Endothelial cell of umbilical vein (primary cell): ENCODE measurements around the gene TAOK1. TPM values are rescaled to one million over a fixed set of nuclear protein-coding genes. Genes with fewer than 3 reads are reported as not detected.

Experiments
- BruUV-seq: library from RNA; stranded (reverse); fragments of 400-500 nt; replicated peaks from 2 replicates; lab custom pipeline; 2021; lab: Mats Ljungman, UMichigan
- CTCF ChIA-PET: fragments of 300-600, 350-600 bp; sonication (Branson Sonifier 250); formaldehyde crosslinking; loops from one replicate; lab custom pipeline; 2021; ENCODE audit warnings: antibody characterized with exemption, inconsistent platforms; lab: Charles Lee
- POLR2A ChIA-PET: fragments of 300-600, 350-600 bp; sonication (Branson Sonifier 250); formaldehyde crosslinking; loops from one replicate; lab custom pipeline; 2021; ENCODE audit warnings: antibody characterized with exemption, inconsistent platforms; lab: Charles Lee
- DNase-seq: peaks from one replicate; pipeline ENCODE4 v3.0.0-alpha.2; 2011; ENCODE audit warnings: low read depth, low spot score
- FAIRE-seq: peaks from 2 replicates; lab custom pipeline; 2011; peaks lifted over from hg19 to GRCh38; lab: Jason Lieb, UNC
- H2AFZ ChIP-seq: 2 replicates; pipeline ENCODE4 v1.6.0; 2012; ENCODE audit warnings: low read depth, low read length, control low read depth, inconsistent platforms
- H3K27ac ChIP-seq: 2 replicates; pipeline ENCODE4 v1.5.1; 2011; ENCODE audit warnings: low read depth, mild to moderate bottlenecking, control low read depth, low read length, moderate library complexity; ENCODE audit not compliant: insufficient read depth
- H3K27me3 ChIP-seq, 2 experiments: 2 replicates each; pipeline versions ENCODE4 v1.6.0 to v1.6.1; 2011; ENCODE audit warnings: low read length in 2 of 2, mixed read lengths in 1 of 2; ENCODE audit not compliant: control insufficient read depth in 2 of 2, insufficient read depth in 2 of 2
- H3K36me3 ChIP-seq, 2 experiments: 2 replicates in 1 of 2; 3 replicates in 1 of 2; pipeline ENCODE4 v1.5.1; 2011; ENCODE audit warnings: low read length in 2 of 2, mild to moderate bottlenecking in 1 of 2, moderate library complexity in 1 of 2; ENCODE audit not compliant: control insufficient read depth in 2 of 2, insufficient read depth in 2 of 2; ENCODE audit errors: extremely low read depth in 1 of 2
- H3K4me1 ChIP-seq: 3 replicates; pipeline ENCODE4 v1.5.1; 2011; ENCODE audit warnings: mild to moderate bottlenecking, low read length; ENCODE audit not compliant: control insufficient read depth, insufficient read depth; ENCODE audit errors: extremely low read depth
- H3K4me2 ChIP-seq: 2 replicates; pipeline ENCODE4 v1.6.1; 2011; ENCODE audit warnings: low read length, control low read depth, mixed read lengths; ENCODE audit not compliant: insufficient read depth
- H3K4me3 ChIP-seq, 3 experiments: fragments of 200-600 bp in 1 of 3; sonication (generic), shearing (Covaris generic) in 1 of 3; replicated peaks in 1 of 3; 2 replicates each; pipeline ENCODE4 v1.5.1; 2011 to 2016; ENCODE audit warnings: control low read depth in 3 of 3, low read length in 3 of 3, mild to moderate bottlenecking in 2 of 3, inconsistent platforms in 1 of 3, low read depth in 1 of 3, moderate library complexity in 1 of 3; ENCODE audit not compliant: insufficient read depth in 1 of 3
- H3K79me2 ChIP-seq: 2 replicates; pipeline ENCODE4 v1.6.0; 2012; ENCODE audit warnings: low read length, inconsistent platforms; ENCODE audit not compliant: control insufficient read depth, insufficient read depth
- H3K9ac ChIP-seq: replicated peaks from 2 replicates; pipeline ENCODE3; 2011; ENCODE audit warnings: low read length, control low read depth; ENCODE audit not compliant: insufficient read depth; ENCODE audit errors: extremely low read depth
- H3K9me1 ChIP-seq: replicated peaks from 3 replicates; pipeline ENCODE4 v1.6.0; 2011; ENCODE audit warnings: mild to moderate bottlenecking, low read length; ENCODE audit not compliant: control insufficient read depth, insufficient read depth; ENCODE audit errors: extremely low read depth
- H3K9me3 ChIP-seq: replicated peaks from 2 replicates; pipeline ENCODE4 v1.5.1; 2012; ENCODE audit warnings: low read length, inconsistent platforms; ENCODE audit not compliant: control insufficient read depth, insufficient read depth
- H4K20me1 ChIP-seq: replicated peaks from 2 replicates; pipeline ENCODE3; 2011; ENCODE audit warnings: mild to moderate bottlenecking, low read length; ENCODE audit not compliant: control insufficient read depth, insufficient read depth; ENCODE audit errors: extremely low read depth
- EZH2 ChIP-seq: IDR thresholded peaks from 2 replicates; pipeline ENCODE4 v1.6.1; 2012; ENCODE audit warnings: borderline replicate concordance, low read depth, mild to moderate bottlenecking, moderate library complexity, low read length, inconsistent platforms; ENCODE audit not compliant: severe bottlenecking
- FOS ChIP-seq: IDR thresholded peaks from 2 replicates; pipeline ENCODE4 v1.6.1; 2011; ENCODE audit warnings: mild to moderate bottlenecking, low read length, moderate library complexity, borderline replicate concordance; ENCODE audit not compliant: insufficient read depth
- GATA2 ChIP-seq: IDR thresholded peaks from 2 replicates; pipeline ENCODE4 v1.7.0; 2011; ENCODE audit warnings: low read depth, mild to moderate bottlenecking, moderate library complexity, mixed read lengths, low read length; ENCODE audit not compliant: insufficient read length, insufficient read depth
- JUN ChIP-seq: IDR thresholded peaks from 2 replicates; pipeline ENCODE4 v1.6.1; 2011; ENCODE audit warnings: borderline replicate concordance, low read depth; ENCODE audit not compliant: insufficient read length, insufficient read depth
- MYC ChIP-seq: IDR thresholded peaks from one replicate; pipeline ENCODE4 v1.6.1; 2011; ENCODE audit warnings: mild to moderate bottlenecking, low read depth, low read length
- POLR2A ChIP-seq: IDR thresholded peaks from 2 replicates; pipeline ENCODE4 v1.6.1; 2012; ENCODE audit warnings: low read depth, mild to moderate bottlenecking, control low read depth, low read length
- POLR2AphosphoS5 ChIP-seq: IDR thresholded peaks from 2 replicates; pipeline ENCODE4 v1.6.1; 2012; ENCODE audit warnings: low read depth, mild to moderate bottlenecking, control low read depth, low read length, moderate library complexity; ENCODE audit not compliant: insufficient read depth
- dilution Hi-C: fragments of 300-500 bp; cut with MboI; formaldehyde crosslinking; loops from one replicate; pipeline ENCODE4 v1.15.0; 2019; ENCODE audit warnings: low sequenced_read_pairs; ENCODE audit not compliant: extremely low pct_ligation_motif_present
- intact Hi-C: fragments of 100-400 bp; cut with micrococcal nuclease; formaldehyde crosslinking; loops from one replicate; pipeline ENCODE4 v1.10.0; 2022
- polyA plus RNA-seq, 4 experiments: library from polyadenylated mRNA; depleted of rRNA in 3 of 4; stranded (reverse) in 3 of 4; unstranded in 1 of 4; fragments of >200 nt; gene quantifications; 2 replicates each; pipeline versions ENCODE4 v1.2.1 to v1.2.3, GENCODE V29; 2011 to 2012; ENCODE audit warnings: missing spikeins in 1 of 4
- total RNA-seq: library from RNA; stranded (reverse); gene quantifications from 2 replicates; pipeline ENCODE4 v1.2.3, GENCODE V29; 2021
- TF ChIP-seq, protein P1 (sequence below), 2 donors: IDR thresholded peaks; 1 replicate in 1 of 2; 2 replicates in 1 of 2; pipeline ENCODE4 v1.5.1; 2011; ENCODE audit warnings: low read length in 2 of 2, mild to moderate bottlenecking in 2 of 2, moderate library complexity in 2 of 2, control low read depth in 1 of 2, inconsistent platforms in 1 of 2, low read depth in 1 of 2; ENCODE audit not compliant: insufficient read depth in 1 of 2; ENCODE audit errors: extremely low read depth in 1 of 2
- TF ChIP-seq, protein P2 (sequence below): IDR thresholded peaks from 2 replicates; pipeline ENCODE4 v1.6.1; 2011; ENCODE audit not compliant: insufficient read depth, insufficient read length

Gene TAOK1
- total and polyA plus RNA-seq, 2 donors (not counting 3 experiments of a cell fraction or from before 2014, with no cell fraction given) = 11.0 to 82.2 TPM

DNA sequence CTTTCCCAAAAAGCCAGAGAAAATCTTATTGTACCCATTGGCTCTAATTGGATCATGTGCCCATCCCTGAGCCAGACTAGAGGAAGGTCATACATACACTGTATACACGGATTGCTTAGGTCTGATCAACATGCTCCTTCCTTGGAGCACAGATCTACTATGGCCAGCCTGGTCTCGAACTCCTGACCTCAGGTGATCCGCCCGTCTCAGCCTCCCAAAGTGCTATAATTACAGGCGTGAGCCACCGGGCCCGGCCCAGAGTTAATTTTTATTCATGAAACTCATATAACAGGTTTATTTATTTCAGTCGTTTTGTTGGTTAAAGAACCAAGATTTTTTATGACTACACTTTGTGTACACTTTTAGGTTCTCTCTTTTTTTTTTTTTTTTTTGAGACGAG, 1.2 kb upstream of the TAOK1 start:
- Histone ChIP-seq H3K79me2 (peaks cover 35% of the 10 kb centered on the region), H3K27me3 (peaks cover 0 to 1% of the 10 kb centered on the region in 2 experiments), H3K4me1 (peaks cover 27% of the 10 kb centered on the region), H3K9me3 (no peaks in the 10 kb centered on the region), H2AFZ (no peak overlapping the region), H3K4me2 (no peak overlapping the region), H3K9me1 (no peaks in the 10 kb centered on the region), H4K20me1 (peaks cover 8% of the 10 kb centered on the region), H3K9ac (no peak overlapping the region), H3K27ac (no peak overlapping the region), H3K4me3 (no peak overlapping the region), H3K36me3 (no peaks in the 10 kb centered on the region)
- ChIA-PET CTCF (interaction anchor here (1.7 kb wide), 1 partner anchor 19 kb away, joined by 23 read pairs; no protein-coding TSS in a partner anchor), POLR2A (no interaction called here)
- no peak for DNase-seq
- dilution Hi-C loops = no loop called here
- no peak for FAIRE-seq
- intact Hi-C loops = no loop called here
- BruUV-seq = no TSS peak
- TF ChIP-seq, protein P1, sequence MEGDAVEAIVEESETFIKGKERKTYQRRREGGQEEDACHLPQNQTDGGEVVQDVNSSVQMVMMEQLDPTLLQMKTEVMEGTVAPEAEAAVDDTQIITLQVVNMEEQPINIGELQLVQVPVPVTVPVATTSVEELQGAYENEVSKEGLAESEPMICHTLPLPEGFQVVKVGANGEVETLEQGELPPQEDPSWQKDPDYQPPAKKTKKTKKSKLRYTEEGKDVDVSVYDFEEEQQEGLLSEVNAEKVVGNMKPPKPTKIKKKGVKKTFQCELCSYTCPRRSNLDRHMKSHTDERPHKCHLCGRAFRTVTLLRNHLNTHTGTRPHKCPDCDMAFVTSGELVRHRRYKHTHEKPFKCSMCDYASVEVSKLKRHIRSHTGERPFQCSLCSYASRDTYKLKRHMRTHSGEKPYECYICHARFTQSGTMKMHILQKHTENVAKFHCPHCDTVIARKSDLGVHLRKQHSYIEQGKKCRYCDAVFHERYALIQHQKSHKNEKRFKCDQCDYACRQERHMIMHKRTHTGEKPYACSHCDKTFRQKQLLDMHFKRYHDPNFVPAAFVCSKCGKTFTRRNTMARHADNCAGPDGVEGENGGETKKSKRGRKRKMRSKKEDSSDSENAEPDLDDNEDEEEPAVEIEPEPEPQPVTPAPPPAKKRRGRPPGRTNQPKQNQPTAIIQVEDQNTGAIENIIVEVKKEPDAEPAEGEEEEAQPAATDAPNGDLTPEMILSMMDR (IDR thresholded peaks at IDR 0.05; ENCODE audit: extremely low read depth in 1 of 2, insufficient read depth in 1 of 2, low read depth in 1 of 2, low read length in 2 of 2) = no peak
- TF ChIP-seq POLR2AphosphoS5 = no peak
- no peak for TF ChIP-seq EZH2
- no peak for TF ChIP-seq FOS
- TF ChIP-seq JUN = no peak
- TF ChIP-seq POLR2A = no peak
- TF ChIP-seq MYC = no peak
- TF ChIP-seq GATA2 = no peak
- TF ChIP-seq, protein P2, sequence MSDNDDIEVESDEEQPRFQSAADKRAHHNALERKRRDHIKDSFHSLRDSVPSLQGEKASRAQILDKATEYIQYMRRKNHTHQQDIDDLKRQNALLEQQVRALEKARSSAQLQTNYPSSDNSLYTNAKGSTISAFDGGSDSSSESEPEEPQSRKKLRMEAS = no peak
